GM12878 (cell line): ENCODE data around the gene CCDC85B. TPM values are rescaled to one million over a fixed set of nuclear protein-coding genes. Genes with fewer than 3 reads are reported as not detected.

Experiments used
- ATF7 ChIP-seq: fragments of 450-650 bp; IDR thresholded peaks from 2 replicates; pipeline ENCODE4 v1.6.1; 2016; ENCODE audit warnings: low read depth, mild to moderate bottlenecking
- BCLAF1 ChIP-seq: fragments of 450-650 bp; IDR thresholded peaks from 2 replicates; pipeline ENCODE4 v1.6.1; 2017; ENCODE audit warnings: antibody characterized with exemption, mild to moderate bottlenecking, moderate library complexity
- CHD2 ChIP-seq: IDR thresholded peaks from 2 replicates; pipeline ENCODE4 v1.6.1; 2011; ENCODE audit warnings: low read depth, low read length, improper control_type of control experiment, borderline replicate concordance
- DPF2 ChIP-seq: fragments of 450-650 bp; IDR thresholded peaks from 2 replicates; pipeline ENCODE4 v1.6.1; 2017; ENCODE audit warnings: mild to moderate bottlenecking
- FOXM1 ChIP-seq: IDR thresholded peaks from 2 replicates; pipeline ENCODE4 v1.6.1; 2012; ENCODE audit warnings: low read depth, mild to moderate bottlenecking, inconsistent platforms, low read length, moderate library complexity
- IRF3 ChIP-seq: fragments of 450-650 bp; IDR thresholded peaks from 2 replicates; pipeline ENCODE4 v1.6.1; 2014; ENCODE audit warnings: mild to moderate bottlenecking
- KAT2A ChIP-seq: conservative IDR thresholded peaks from 2 replicates; pipeline ENCODE4 v1.6.1; 2011; ENCODE audit warnings: low read depth, low read length; ENCODE audit not compliant: control insufficient read depth
- MAX ChIP-seq: IDR thresholded peaks from 2 replicates; pipeline ENCODE4 v1.6.1; 2012; ENCODE audit warnings: low read depth, low read length, improper control_type of control experiment
- RB1 ChIP-seq: fragments of 450-650 bp; formaldehyde crosslinking; IDR thresholded peaks from 2 replicates; pipeline ENCODE4 v1.6.1; 2017; ENCODE audit warnings: mild to moderate bottlenecking, borderline replicate concordance
- REST ChIP-seq: IDR thresholded peaks from 2 replicates; pipeline ENCODE4 v1.6.1; 2012; ENCODE audit warnings: mild to moderate bottlenecking, low read depth, low read length
- SUPT20H ChIP-seq: IDR thresholded peaks from 2 replicates; pipeline ENCODE4 v1.6.1; 2011; ENCODE audit warnings: low read depth, mild to moderate bottlenecking, low read length, moderate library complexity, borderline replicate concordance; ENCODE audit not compliant: control insufficient read depth
- USF1 ChIP-seq: IDR thresholded peaks from 2 replicates; pipeline ENCODE4 v1.6.1; 2011; ENCODE audit warnings: borderline replicate concordance, low read depth, mild to moderate bottlenecking, moderate library complexity, mixed read lengths, low read length; ENCODE audit not compliant: insufficient read depth; ENCODE audit errors: extremely low read length
- ZBTB40 ChIP-seq: fragments of 450-650 bp; IDR thresholded peaks from 2 replicates; pipeline ENCODE4 v1.6.1; 2016; ENCODE audit warnings: mild to moderate bottlenecking, moderate library complexity, borderline replicate concordance
- polyA plus RNA-seq, 11 experiments: library from polyadenylated mRNA; depleted of rRNA in 4 of 11; unstranded in 6 of 11; stranded (reverse) in 5 of 11; fragments of >200 nt; fragmentation: Nextera tagmentation in 4 of 11; fragmentation: Illumina TruSeq in 1 of 11; extraction: Ambion mirVana in 4 of 11; extraction: Trizol in 1 of 11; gene quantifications; 1 replicate in 1 of 11; 2 replicates in 10 of 11; pipeline versions ENCODE4 v1.2.1 to v1.2.3, GENCODE V29; 2011 to 2016; ENCODE audit warnings: inconsistent platforms in 2 of 11, missing spikeins in 2 of 11, low read depth in 1 of 11
- total RNA-seq, 4 experiments: library from RNA; depleted of rRNA in 3 of 4; stranded (reverse); fragments of >200 nt in 3 of 4; fragmentation: Illumina TruSeq in 1 of 4; extraction: Trizol in 1 of 4; gene quantifications; 2 replicates each; pipeline versions ENCODE4 v1.2.1 to v1.2.3, GENCODE V29; 2013 to 2021

CCDC85B gene
- total and polyA plus RNA-seq, 10 of the 15 experiments (the other 5 are each of a cell fraction or from before 2014, with no cell fraction given): 0.32 to 114 (median 49.5) TPM

GRCh38 chr11:65859812-65860277 is 30.6 kb upstream of the CCDC85B start (continued):
- 0 out of 2 replicates have a peak, but pooled peaks have one; percentile 3 for TF ChIP-seq BCLAF1
- no peak for TF ChIP-seq USF1
- TF ChIP-seq MAX: no peak
- TF ChIP-seq SUPT20H: no peak
- no peak for TF ChIP-seq REST
- no peak for TF ChIP-seq FOXM1
- peak; percentile 66 for TF ChIP-seq ATF7
- TF ChIP-seq ZBTB40: no peak; the same call in 1 of the 2 replicates
- TF ChIP-seq DPF2: no peak; the same call in 1 of the 2 replicates
- TF ChIP-seq RB1: no peak
- TF ChIP-seq CHD2: no peak
- TF ChIP-seq KAT2A: no peak
- no peak for TF ChIP-seq IRF3
